SJSA1 (cell line): Measurements from ENCODE around the gene EFEMP1. TPM values are rescaled to one million over a fixed set of nuclear protein-coding genes. Genes with fewer than 3 reads are reported as not detected.
A peak's percentile ranks its signal among the peaks of the same experiment; 100 is the strongest.

Experiments
- DNase-seq, 2 experiments: peaks; one replicate each; pipeline ENCODE4 v3.0.0-alpha.2; 2015 to 2020; ENCODE audit warnings: low spot score in 2 of 2, low read depth in 1 of 2
- H3K27ac ChIP-seq: fragments of 250-450 bp; sonication (Bioruptor Pico); 2 replicates; pipeline ENCODE4 v1.5.1; 2020; ENCODE audit warnings: mild to moderate bottlenecking, moderate library complexity
- H3K27me3 ChIP-seq: fragments of 250-450 bp; sonication (Bioruptor Pico); replicated peaks from 2 replicates; pipeline ENCODE4 v1.5.1; 2020; ENCODE audit warnings: mild to moderate bottlenecking, moderate library complexity
- H3K36me3 ChIP-seq: fragments of 250-450 bp; sonication (Bioruptor Pico); 2 replicates; pipeline ENCODE4 v1.5.1; 2020; ENCODE audit warnings: mild to moderate bottlenecking
- H3K4me1 ChIP-seq: fragments of 250-450 bp; sonication (Bioruptor Pico); replicated peaks from 2 replicates; pipeline ENCODE4 v1.6.1; 2021; ENCODE audit warnings: mild to moderate bottlenecking
- H3K4me3 ChIP-seq: fragments of 250-450 bp; sonication (Bioruptor Pico); 2 replicates; pipeline ENCODE4 v1.5.1; 2020; ENCODE audit warnings: mild to moderate bottlenecking
- H3K9me3 ChIP-seq: fragments of 250-450 bp; sonication (Bioruptor Pico); replicated peaks from 2 replicates; pipeline ENCODE4 v1.5.1; 2020; ENCODE audit warnings: mild to moderate bottlenecking
- total RNA-seq: library from RNA; depleted of rRNA; stranded (reverse); fragments of >200 nt; shearing (Covaris generic); gene quantifications from 2 replicates; pipeline ENCODE4 v1.2.3, GENCODE V29; 2014

Gene EFEMP1
- total RNA-seq, 1 experiment from 2014 or later: 287 TPM

- H3K36me3 ChIP-seq: peaks cover 7% of the 10 kb centered on the region; the same call in 1 of the 2 replicates
- DNase-seq: no peak
- no peaks in the 10 kb centered on the region for H3K27me3 ChIP-seq
- H3K27ac ChIP-seq: peak overlapping the region; percentile 97
- H3K9me3 ChIP-seq: no peaks in the 10 kb centered on the region
- peaks cover 34% of the 10 kb centered on the region for H3K4me1 ChIP-seq
- no peak overlapping the region for H3K4me3 ChIP-seq
Observed at GRCh38 chr2:55862246-55862645, 61.3 kb downstream of the EFEMP1 start.

- H3K4me3 ChIP-seq: no peak overlapping the region
- H3K4me1 ChIP-seq: peaks cover 39% of the 10 kb centered on the region
- H3K27ac ChIP-seq: peak overlapping the region; percentile 97
- H3K9me3 ChIP-seq: no peaks in the 10 kb centered on the region
- H3K36me3 ChIP-seq: peaks cover 7% of the 10 kb centered on the region; the same call in 1 of the 2 replicates
- H3K27me3 ChIP-seq: no peaks in the 10 kb centered on the region
- DNase-seq: no peak
Observed at GRCh38 chr2:55861733-55862132, 61.8 kb downstream of the EFEMP1 start.

- no peak for DNase-seq
- Histone ChIP-seq H3K4me1 (peaks cover 45% of the 10 kb centered on the region), H3K36me3 (no peaks in the 10 kb centered on the region), H3K4me3 (no peak overlapping the region), H3K27ac (no peak overlapping the region), H3K9me3 (no peaks in the 10 kb centered on the region), H3K27me3 (no peaks in the 10 kb centered on the region)
Observed at GRCh38 chr2:55860832-55861231, 62.8 kb downstream of the EFEMP1 start.

GRCh38 chr2:55859875-55860274 is 63.7 kb downstream of the EFEMP1 start:
- H3K27ac ChIP-seq: no peak overlapping the region
- peaks cover 47% of the 10 kb centered on the region for H3K4me1 ChIP-seq

GRCh38 chr2:55857766-55858165 is 65.8 kb downstream of the EFEMP1 start:
- H3K4me1 ChIP-seq: peaks cover 39% of the 10 kb centered on the region

More at GRCh38 chr2:55859875-55860274, 63.7 kb downstream of the EFEMP1 start:
- Histone ChIP-seq H3K4me3 (no peak overlapping the region), H3K36me3 (no peaks in the 10 kb centered on the region), H3K9me3 (no peaks in the 10 kb centered on the region), H3K27me3 (no peaks in the 10 kb centered on the region)
- DNase-seq: no peak

GRCh38 chr2:55856936-55857335 is 66.6 kb downstream of the EFEMP1 start:
- Histone ChIP-seq H3K36me3 (no peaks in the 10 kb centered on the region), H3K9me3 (no peaks in the 10 kb centered on the region), H3K27me3 (no peaks in the 10 kb centered on the region), H3K4me1 (peaks cover 33% of the 10 kb centered on the region), H3K4me3 (no peak overlapping the region), H3K27ac (peak overlapping the region; percentile 67)
- DNase-seq: peak in 1 of 2 experiments; percentile 84

More at GRCh38 chr2:55857766-55858165, 65.8 kb downstream of the EFEMP1 start:
- no peak overlapping the region for H3K4me3 ChIP-seq
- DNase-seq: no peak
- H3K27ac ChIP-seq: peak overlapping the region; percentile 67
- no peaks in the 10 kb centered on the region for H3K9me3 ChIP-seq
- no peaks in the 10 kb centered on the region for H3K36me3 ChIP-seq
- no peaks in the 10 kb centered on the region for H3K27me3 ChIP-seq

GRCh38 chr2:55848096-55848495 is 75.5 kb downstream of the EFEMP1 start:
- Histone ChIP-seq H3K4me3 (no peak overlapping the region), H3K9me3 (no peaks in the 10 kb centered on the region), H3K27ac (no peak overlapping the region), H3K27me3 (no peaks in the 10 kb centered on the region), H3K4me1 (peaks cover 30% of the 10 kb centered on the region), H3K36me3 (no peaks in the 10 kb centered on the region)
- no peak for DNase-seq

GRCh38 chr2:55846426-55846825 is 77.2 kb downstream of the EFEMP1 start:
- peaks cover 46% of the 10 kb centered on the region for H3K4me1 ChIP-seq
- no peak for DNase-seq
- no peaks in the 10 kb centered on the region for H3K27me3 ChIP-seq
- H3K36me3 ChIP-seq: no peaks in the 10 kb centered on the region
- H3K4me3 ChIP-seq: no peak overlapping the region
- no peak overlapping the region for H3K27ac ChIP-seq
- no peaks in the 10 kb centered on the region for H3K9me3 ChIP-seq

- H3K36me3 ChIP-seq: no peaks in the 10 kb centered on the region
- H3K27me3 ChIP-seq: no peaks in the 10 kb centered on the region
- H3K9me3 ChIP-seq: no peaks in the 10 kb centered on the region
- no peak for DNase-seq
- no peak overlapping the region for H3K27ac ChIP-seq
- H3K4me1 ChIP-seq: peaks cover 54% of the 10 kb centered on the region
- no peak overlapping the region for H3K4me3 ChIP-seq
Observed at GRCh38 chr2:55844986-55845385, 78.6 kb downstream of the EFEMP1 start.

- no peak overlapping the region for H3K4me3 ChIP-seq
- no peak for DNase-seq
- H3K4me1 ChIP-seq: peaks cover 64% of the 10 kb centered on the region
- H3K36me3 ChIP-seq: no peaks in the 10 kb centered on the region
- peak overlapping the region; percentile 92 for H3K27ac ChIP-seq
- no peaks in the 10 kb centered on the region for H3K27me3 ChIP-seq
- H3K9me3 ChIP-seq: no peaks in the 10 kb centered on the region
Observed at GRCh38 chr2:55843994-55844345, 79.6 kb downstream of the EFEMP1 start.

- Histone ChIP-seq H3K27ac (peak overlapping the region; percentile 92), H3K9me3 (no peaks in the 10 kb centered on the region), H3K36me3 (no peaks in the 10 kb centered on the region), H3K27me3 (no peaks in the 10 kb centered on the region), H3K4me3 (no peak overlapping the region), H3K4me1 (peaks cover 68% of the 10 kb centered on the region)
- DNase-seq: peak; percentile 78 to 90
Observed at GRCh38 chr2:55843096-55843993, 80.2 kb downstream of the EFEMP1 start.

GRCh38 chr2:55842046-55842445 is 81.5 kb downstream of the EFEMP1 start:
- Histone ChIP-seq H3K4me3 (no peak overlapping the region), H3K4me1 (peaks cover 63% of the 10 kb centered on the region), H3K27me3 (no peaks in the 10 kb centered on the region), H3K27ac (peak overlapping the region; percentile 92), H3K9me3 (no peaks in the 10 kb centered on the region), H3K36me3 (no peaks in the 10 kb centered on the region)
- DNase-seq: peak in 1 of 2 experiments; percentile 53

GRCh38 chr2:55840460-55840859 is 83.1 kb downstream of the EFEMP1 start:
- Histone ChIP-seq H3K4me1 (peaks cover 63% of the 10 kb centered on the region), H3K36me3 (no peaks in the 10 kb centered on the region), H3K9me3 (no peaks in the 10 kb centered on the region), H3K27me3 (no peaks in the 10 kb centered on the region), H3K27ac (peak overlapping the region; percentile 72), H3K4me3 (no peak overlapping the region)
- DNase-seq: no peak

- H3K9me3 ChIP-seq: no peaks in the 10 kb centered on the region
- DNase-seq: peak; percentile 78 to 92
- no peak overlapping the region for H3K4me3 ChIP-seq
- no peaks in the 10 kb centered on the region for H3K36me3 ChIP-seq
- H3K4me1 ChIP-seq: peaks cover 62% of the 10 kb centered on the region
- H3K27ac ChIP-seq: peak overlapping the region; percentile 72
- no peaks in the 10 kb centered on the region for H3K27me3 ChIP-seq
Observed at GRCh38 chr2:55839182-55839819, 84.3 kb downstream of the EFEMP1 start.
